Right renal pelvis (tissue), 4 donors: ENCODE results near the gene SPAG16. TPM values are rescaled to one million over a fixed set of nuclear protein-coding genes. Genes with fewer than 3 reads are reported as not detected.

Source experiments
- DNase-seq, 4 donors: peaks; one replicate each; pipeline ENCODE4 v3.0.0-alpha.2; 2013; ENCODE audit warnings: low read depth in 4 of 4, low spot score in 3 of 4, missing footprints in 1 of 4
- polyA plus RNA-seq, 4 donors: library from polyadenylated mRNA; unstranded; fragments of 120-200 nt; gene quantifications; one replicate each; pipeline ENCODE4 v1.2.1, GENCODE V29; 2013; ENCODE audit not compliant: insufficient read length in 4 of 4

SPAG16 gene
- polyA plus RNA-seq, 4 donors, result 62.9 to 72.8 (median 70.0) TPM

- DNase-seq, result no peak
Measured at GRCh38 chr2:214217599-214217998, 933.3 kb downstream of the SPAG16 start.

DNA sequence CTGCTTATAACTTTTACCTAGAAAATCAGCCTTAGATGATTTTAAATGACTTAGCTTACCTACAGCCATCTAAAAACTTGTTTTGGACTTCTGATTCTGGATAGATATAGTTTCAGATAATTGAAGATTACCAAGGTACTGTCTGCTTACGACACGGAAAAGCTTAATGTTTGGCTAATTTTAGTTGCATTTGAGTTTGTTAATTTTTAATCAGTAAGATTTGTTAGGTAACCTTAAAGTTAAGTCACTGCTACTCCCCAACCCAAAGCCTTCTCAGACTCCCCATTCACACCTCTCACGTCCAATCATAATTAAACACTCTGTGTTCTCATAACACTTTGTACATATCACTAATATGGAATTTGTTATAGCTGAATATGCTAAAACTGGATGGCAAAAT, 936.0 kb downstream of the SPAG16 start:
- no peak for DNase-seq

DNA sequence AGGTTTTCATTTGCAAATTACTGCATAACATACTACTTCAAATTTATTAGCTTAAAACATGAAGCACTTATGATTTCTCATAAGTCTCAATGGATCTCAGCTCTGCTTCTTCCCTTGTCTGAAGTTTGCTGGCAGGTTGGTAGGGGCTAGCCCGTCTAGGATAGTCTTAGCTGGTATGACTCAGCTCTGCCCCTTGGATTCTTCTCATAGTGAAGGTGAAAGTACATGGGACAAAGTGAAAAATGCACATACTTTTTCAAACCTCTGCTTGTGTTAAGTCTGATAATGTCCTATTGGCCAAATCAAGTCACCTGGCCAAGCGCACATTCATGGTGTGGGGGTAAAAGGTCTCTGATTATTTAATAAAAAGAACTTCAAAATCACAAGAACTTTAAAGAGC, 941.8 kb downstream of the SPAG16 start:
- no peak for DNase-seq

DNA sequence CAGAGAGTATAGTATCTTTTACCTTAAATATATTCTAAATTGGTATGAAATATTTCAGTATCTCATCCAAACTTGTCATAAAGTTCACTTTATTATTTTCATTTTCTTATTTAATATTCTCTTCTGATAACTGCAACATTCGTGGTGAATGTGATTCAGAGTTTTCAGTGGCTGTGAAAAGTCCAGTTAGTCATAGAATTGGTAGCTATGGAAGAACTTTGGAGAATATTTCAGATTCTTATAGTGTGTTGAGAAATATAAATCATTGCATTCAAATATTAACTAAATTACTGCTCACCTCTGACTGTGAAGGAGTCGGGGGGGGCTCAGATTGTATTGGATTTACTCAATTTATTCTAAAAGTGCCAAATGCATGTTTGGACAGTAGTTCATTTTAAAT, 948.0 kb downstream of the SPAG16 start:
- DNase-seq, result no peak

DNA sequence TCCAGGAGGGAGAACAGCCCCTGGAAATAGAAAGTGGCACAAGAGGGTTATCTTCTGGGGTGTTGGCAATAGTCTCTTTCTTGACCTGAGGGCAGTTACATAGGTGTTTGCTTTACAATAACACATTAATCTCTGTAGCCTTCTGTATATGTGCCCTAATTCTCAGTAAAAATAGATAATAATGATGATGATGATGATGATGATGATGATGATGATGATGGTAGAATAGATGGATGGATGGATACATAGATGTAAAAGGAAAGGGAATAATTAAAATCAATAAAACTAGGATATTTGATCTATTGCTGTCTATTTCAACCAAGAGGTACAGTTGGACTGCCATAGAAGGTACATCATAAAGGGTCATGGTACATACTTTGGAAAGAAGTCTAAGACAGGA, 948.9 kb downstream of the SPAG16 start:
- no peak for DNase-seq

DNA sequence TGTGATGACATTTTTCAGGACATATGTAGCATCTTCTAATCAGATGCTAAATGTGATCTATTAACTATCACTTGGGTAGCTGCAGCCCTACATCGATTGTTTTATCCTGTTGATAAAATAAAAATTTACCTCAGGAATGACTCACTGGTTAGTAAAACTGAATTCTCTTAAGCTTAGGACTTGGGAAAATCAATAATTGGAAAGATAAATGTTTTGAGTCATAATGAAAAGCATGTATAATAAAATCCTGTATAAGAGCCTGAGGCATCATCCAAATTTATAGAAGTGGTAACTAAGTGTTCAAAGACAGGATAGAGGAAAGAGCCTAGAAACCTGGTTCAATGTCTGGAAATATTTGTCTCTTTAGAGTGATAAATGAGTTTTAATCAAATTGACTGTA, 958.5 kb downstream of the SPAG16 start:
- no peak for DNase-seq

GRCh38 chr2:214244847-214245246, 960.6 kb downstream of the SPAG16 start:
- DNase-seq, result no peak

GRCh38 chr2:214246417-214246816, 962.2 kb downstream of the SPAG16 start:
- DNase-seq, result no peak

DNA sequence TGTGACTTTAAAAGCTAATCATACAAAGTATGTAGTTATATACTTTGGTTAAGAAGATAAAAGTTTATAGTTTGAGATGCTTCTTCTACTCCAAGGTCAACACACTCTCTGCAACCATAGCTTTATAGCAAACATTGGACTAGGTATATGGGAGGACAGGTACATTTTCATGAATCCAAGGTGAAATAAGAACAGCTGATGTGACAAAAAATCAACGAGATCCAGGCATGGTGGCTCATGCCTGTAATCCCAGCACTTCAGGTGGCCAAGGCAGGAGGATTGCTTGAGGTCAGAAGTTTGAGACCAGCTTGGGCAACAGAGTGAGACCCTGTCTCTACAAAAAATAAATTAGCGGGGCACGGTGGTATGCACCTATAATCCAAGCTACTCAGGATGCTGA, 963.3 kb downstream of the SPAG16 start:
- DNase-seq, result no peak

- no peak for DNase-seq
Measured at GRCh38 chr2:214255046-214255445, 970.8 kb downstream of the SPAG16 start.

DNA sequence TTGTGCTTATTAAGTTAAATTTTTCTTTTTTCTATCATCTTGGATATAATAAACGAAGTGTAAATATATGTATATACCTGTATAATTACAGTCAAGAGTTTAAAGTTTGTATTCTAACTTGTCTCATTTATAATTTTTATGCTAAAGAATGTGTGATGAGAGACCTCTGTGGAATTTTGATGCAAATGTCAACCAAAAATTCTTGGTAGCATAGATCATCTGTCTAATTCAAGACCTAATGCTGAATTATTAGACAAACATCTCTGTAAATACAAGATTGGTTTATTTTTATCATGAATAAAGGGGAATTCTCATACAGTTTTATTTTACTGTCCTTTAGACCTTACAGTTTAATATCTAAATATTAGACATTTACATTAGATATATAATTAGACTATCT, 977.4 kb downstream of the SPAG16 start:
- DNase-seq, result no peak

- no peak for DNase-seq
Measured at GRCh38 chr2:214264171-214264570, 979.9 kb downstream of the SPAG16 start.

DNA sequence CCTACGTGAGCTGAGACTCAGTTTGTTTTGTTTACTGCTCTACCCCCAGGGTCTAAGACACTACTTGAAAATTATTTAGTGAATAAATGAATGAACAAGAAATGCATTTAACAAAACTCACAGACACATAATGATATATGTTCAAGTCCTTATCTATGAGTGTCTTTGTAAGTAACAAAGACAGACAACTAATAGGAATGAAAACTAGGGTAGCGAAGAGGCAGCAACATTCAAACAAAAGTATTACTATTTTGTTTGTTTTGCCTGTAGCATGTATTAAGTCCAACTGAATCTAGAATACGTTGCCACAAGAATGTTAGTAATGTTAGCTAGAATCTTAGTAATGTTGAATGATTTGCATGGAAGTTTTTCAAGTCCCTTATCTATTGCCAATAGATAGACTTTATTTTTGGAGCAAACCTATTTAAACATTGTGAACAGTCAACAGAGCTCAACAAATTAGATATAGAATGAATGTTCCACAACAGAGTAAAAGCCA, 981.8 kb downstream of the SPAG16 start:
- DNase-seq, result no peak

- DNase-seq, result no peak
Measured at GRCh38 chr2:214277880-214278279, 993.6 kb downstream of the SPAG16 start.

DNA sequence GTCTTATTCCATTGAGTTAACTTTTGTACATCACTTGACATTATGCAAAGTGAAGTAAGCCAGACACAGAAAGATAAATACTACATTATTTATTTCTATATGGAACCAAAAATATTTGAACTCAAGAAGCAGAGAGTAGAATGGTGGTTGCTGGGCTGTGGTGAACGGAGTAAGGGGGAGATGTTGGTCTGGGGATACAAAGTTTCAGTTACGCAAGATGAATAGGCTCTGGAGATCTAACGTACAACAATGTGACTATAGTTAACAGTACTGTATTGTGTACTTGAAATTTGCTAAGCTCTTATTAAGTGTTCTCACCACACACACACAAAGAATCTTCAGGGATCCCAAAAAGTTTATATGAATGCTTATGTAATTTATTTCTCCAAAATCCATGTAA, 1001.7 kb downstream of the SPAG16 start:
- DNase-seq, result no peak

DNA sequence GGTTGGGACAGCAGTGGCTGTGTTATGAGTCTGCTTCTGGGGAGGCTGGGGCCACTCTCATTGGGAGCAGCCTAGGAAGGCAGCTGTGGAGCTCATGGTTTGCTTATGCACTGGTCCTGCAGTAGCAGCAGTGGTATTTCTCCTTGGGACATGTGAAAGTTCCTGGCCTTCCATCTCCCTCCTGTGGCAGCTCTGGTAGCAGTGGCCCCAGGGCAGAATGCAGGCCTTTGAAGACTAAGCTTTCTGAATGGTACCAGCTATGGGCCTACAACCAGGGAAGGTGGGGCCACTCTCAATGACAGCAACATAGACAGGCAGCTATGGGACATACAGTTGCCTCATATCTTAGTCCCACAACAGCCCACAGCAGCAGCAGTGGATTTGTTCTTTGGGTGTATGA, 1009.3 kb downstream of the SPAG16 start:
- DNase-seq, result no peak

- no peak for DNase-seq
Measured at GRCh38 chr2:214294426-214294825, 1010.2 kb downstream of the SPAG16 start.

DNA sequence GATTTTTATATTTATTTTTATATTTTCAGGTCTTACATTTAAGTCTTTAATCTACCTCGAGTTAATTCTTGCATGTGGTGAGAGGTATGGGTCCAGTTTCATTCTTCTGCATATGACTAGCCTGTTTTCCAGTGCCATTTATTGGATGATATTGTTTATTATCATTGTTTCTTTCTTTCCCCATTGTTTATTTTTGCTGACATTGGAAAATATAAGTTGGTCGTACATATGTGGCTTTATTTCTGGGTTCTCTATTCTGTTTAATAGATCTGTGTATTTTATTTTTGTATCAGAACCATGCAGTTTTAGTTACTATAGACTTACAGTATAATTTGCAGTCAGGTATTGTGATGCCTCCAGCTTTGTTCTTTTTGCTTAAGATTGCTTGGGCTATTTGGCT, 1013.2 kb downstream of the SPAG16 start:
- no peak for DNase-seq

DNA sequence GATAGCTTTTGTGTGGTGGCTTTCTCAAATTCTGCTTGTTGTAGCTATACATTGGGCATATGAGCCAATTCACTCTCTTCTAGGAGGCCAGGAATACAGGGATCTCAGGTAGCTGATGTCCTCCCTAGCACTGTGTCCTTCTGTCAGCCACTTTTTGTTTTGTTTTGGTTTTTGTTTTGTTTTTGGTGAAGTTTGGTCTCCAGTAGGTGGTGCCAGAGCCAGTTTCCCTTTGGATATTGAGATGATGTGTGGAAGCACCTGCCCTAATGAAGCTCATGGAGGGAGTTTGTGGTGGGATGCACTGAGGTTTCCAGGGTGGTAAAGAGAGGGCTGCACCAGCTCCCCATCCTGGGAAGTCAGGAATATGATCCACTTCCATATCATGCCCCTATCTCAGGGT, 1026.1 kb downstream of the SPAG16 start:
- no peak for DNase-seq

DNA sequence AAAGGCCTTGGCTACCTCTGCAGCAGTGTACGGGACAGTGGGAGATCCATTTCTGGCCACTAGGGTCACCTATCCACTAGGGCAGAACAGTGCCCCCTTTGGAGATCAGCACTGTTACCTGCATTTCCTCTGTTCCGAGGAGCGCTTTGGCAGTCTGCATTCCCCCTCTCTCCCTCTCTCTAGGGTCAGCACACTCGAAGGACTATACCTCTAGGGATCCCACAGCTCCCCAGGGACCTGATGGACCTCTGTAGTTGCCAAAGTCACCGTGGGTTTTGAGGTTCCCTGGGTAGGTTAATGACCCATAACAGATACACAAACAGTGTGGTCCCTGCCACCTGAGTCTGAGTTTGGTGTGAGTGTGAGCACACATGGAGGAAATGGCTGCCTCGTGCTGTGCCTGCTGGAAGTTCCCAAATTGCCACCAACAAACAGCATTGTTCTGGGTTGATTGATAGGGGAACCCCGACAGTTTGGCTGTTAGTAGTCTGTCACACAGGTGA, 1026.8 kb downstream of the SPAG16 start:
- no peak for DNase-seq

DNA sequence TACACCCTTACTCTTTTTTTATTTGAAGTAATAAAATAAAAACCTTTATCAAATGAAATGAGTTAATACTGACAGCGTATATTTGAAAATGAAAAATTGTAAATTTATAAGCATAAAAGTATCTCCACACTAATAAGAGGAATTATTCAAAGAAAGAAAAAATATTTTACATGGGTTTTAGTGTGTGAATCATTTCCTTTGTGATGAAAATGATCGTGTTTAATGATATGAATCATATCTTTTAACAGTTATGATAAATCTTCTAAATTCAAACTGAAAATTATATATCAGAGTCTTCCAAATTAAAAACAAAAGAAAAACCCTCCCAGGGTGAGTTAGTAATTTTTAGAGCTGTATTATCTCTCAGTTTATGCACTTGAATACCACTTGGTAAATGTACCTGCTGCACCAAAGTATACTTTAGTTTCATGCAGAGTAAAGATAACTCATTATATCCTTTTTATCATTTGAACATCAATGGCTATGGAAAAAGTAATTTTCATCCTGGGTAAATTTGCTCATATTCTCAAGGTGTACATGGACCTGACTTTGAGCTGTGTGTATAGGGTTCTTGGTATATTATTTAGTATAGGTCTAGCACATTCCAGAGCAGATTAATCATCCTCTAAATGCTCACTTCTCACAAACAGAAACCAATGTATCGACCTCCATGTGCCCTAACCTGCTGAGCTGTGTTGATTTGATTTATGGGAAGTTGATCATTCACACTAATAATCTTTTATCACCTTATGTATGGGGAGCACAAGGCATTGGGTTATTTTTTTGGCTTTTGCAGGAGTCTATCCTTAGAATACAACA, 1027.9 kb downstream of the SPAG16 start:
- no peak for DNase-seq

DNA sequence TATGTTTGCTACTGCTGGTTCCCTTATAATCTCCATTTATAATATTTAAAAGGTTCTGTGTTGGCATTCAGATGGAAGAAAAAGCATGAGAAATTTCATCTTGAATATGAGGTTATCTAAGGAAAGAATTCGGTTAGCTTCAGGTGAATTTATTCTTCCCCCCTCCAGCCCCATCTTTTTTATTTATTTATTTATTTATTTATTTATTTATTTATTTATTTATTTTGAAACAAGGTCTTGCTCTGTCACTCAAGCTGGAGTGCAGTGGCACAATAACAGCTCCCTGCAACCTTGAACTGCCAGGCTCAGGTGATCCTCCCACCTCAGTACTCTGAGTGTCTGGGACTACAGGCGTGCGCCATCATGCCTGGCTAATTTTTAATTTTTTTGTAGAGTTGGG, 1031.1 kb downstream of the SPAG16 start:
- DNase-seq, result no peak
